ENCODE measurements around the gene ATAD3A.
A peak's percentile ranks its signal among the peaks of the same experiment; 100 is the strongest.
"Not testable (repeated sequence)": the region's sequence is repeated elsewhere in the genome, so short reads cannot be mapped to it uniquely, and the experiment has no call there.

Gene ATAD3A

GRCh38 chr1:1554926-1555915 lies 43.3 kb downstream of the ATAD3A start:
- DNase-seq (ENCODE audit: low read depth): no peak

GRCh38 chr1:1556505-1556904 lies 44.5 kb downstream of the ATAD3A start:
- DNase-seq (ENCODE audit: low read depth): no peak

GRCh38 chr1:1556961-1557360 lies 45.0 kb downstream of the ATAD3A start:
- DNase-seq (ENCODE audit: low read depth): not testable (repeated sequence)

- DNase-seq (ENCODE audit: low read depth): not testable (repeated sequence)
Measured at GRCh38 chr1:1557688-1558087, 45.7 kb downstream of the ATAD3A start.

GRCh38 chr1:1558591-1558990 lies 46.6 kb downstream of the ATAD3A start:
- no peak for DNase-seq (ENCODE audit: low read depth)

GRCh38 chr1:1559066-1559465 lies 47.1 kb downstream of the ATAD3A start:
- no peak for DNase-seq (ENCODE audit: low read depth)

GRCh38 chr1:1560178-1560577 lies 48.2 kb downstream of the ATAD3A start:
- no peak for DNase-seq (ENCODE audit: low read depth)

GRCh38 chr1:1561801-1562470 lies 50.0 kb downstream of the ATAD3A start:
- DNase-seq (ENCODE audit: low read depth): no peak

GRCh38 chr1:1562556-1563195 lies 50.7 kb downstream of the ATAD3A start:
- DNase-seq (ENCODE audit: low read depth): no peak

GRCh38 chr1:1563688-1564087 lies 51.7 kb downstream of the ATAD3A start:
- DNase-seq (ENCODE audit: low read depth): no peak

GRCh38 chr1:1564268-1564667 lies 52.3 kb downstream of the ATAD3A start:
- no peak for DNase-seq (ENCODE audit: low read depth)

- DNase-seq (ENCODE audit: low read depth): no peak
Measured at GRCh38 chr1:1565340-1565739, 53.4 kb downstream of the ATAD3A start.

- DNase-seq (ENCODE audit: low read depth): no peak
Measured at GRCh38 chr1:1567152-1567875, 55.4 kb downstream of the ATAD3A start.

- no peak for DNase-seq (ENCODE audit: low read depth)
Measured at GRCh38 chr1:1567891-1568291, 55.9 kb downstream of the ATAD3A start.

- no peak for DNase-seq (ENCODE audit: low read depth)
Measured at GRCh38 chr1:1569341-1569740, 57.4 kb downstream of the ATAD3A start.

- peak; percentile 64 for DNase-seq (ENCODE audit: low read depth)
Measured at GRCh38 chr1:1573843-1574720, 62.1 kb downstream of the ATAD3A start.

GRCh38 chr1:1574721-1575537 lies 63.0 kb downstream of the ATAD3A start, which contains the start of gene SSU72:
Gene SSU72, minus strand, starts transcription at chr1:1574863. Its CDS starts 306 bp downstream, at chr1:1574557.
- DNase-seq (ENCODE audit: low read depth): peak; percentile 86

- no peak for DNase-seq (ENCODE audit: low read depth)
Measured at GRCh38 chr1:1577367-1578011, 65.5 kb downstream of the ATAD3A start.

- DNase-seq (ENCODE audit: low read depth): no peak
Measured at GRCh38 chr1:1578371-1578940, 66.5 kb downstream of the ATAD3A start.
